ENCODE results near the gene ISCU.

ISCU gene

DNA sequence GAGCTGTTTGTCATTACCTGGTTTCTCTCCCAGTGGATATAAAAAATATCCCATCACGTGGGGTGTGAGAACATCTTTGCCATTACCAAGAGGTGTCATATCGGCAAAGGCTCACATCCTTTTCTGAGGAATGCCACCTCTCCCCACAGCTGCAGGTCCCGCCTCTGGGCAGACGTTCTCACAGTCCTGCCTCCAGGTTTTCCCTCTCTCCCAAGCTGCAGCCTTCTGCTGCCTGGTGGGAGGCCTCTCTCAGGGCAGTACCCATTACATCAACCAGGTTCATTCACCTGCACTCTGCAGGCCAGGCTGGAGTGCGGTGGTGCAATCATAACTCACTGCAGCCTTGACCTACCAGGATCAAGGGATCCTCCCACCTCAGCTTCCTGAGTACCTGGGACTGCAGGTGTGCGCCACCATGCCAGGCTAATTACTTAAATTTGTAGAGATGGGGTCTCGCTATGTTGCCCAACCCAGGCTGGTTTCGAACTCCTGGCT is 50.4 kb downstream of the ISCU start:
- Histone ChIP-seq H3K4me1 (ENCODE audit: insufficient read depth, insufficient read length) (peaks cover 17% of the 10 kb centered on the region), H3K36me3 (ENCODE audit: insufficient read depth, insufficient read length, low read length) (no peaks in the 10 kb centered on the region), H3K27me3 (ENCODE audit: insufficient read depth, insufficient read length) (no peaks in the 10 kb centered on the region), H3K9ac (ENCODE audit: insufficient read length, low read depth) (no peak overlapping the region), H3K9me3 (ENCODE audit: insufficient read depth, low read length) (peaks cover 9% of the 10 kb centered on the region; the same call in 1 of the 2 replicates), H3K4me3 (ENCODE audit: insufficient read length, low read depth) (no peak overlapping the region)
- DNase-seq (ENCODE audit: low read depth, low spot score), result no peak
- TF ChIP-seq YY1 (IDR thresholded peaks at IDR 0.05; ENCODE audit: insufficient read depth, insufficient read length), result no peak
- no peak for TF ChIP-seq SUZ12 (IDR thresholded peaks at IDR 0.05; ENCODE audit: extremely low read depth, insufficient read depth, insufficient read length)
- no peak for TF ChIP-seq ZNF274 (IDR thresholded peaks at IDR 0.05; ENCODE audit: low read depth, low read length)

- peaks cover 9% of the 10 kb centered on the region; the same call in 1 of the 2 replicates for H3K9me3 ChIP-seq (ENCODE audit: insufficient read depth, low read length)
- DNase-seq (ENCODE audit: low read depth, low spot score), result no peak
- H3K36me3 ChIP-seq (ENCODE audit: insufficient read depth, insufficient read length, low read length), result no peaks in the 10 kb centered on the region
- peaks cover 16% of the 10 kb centered on the region for H3K4me1 ChIP-seq (ENCODE audit: insufficient read depth, insufficient read length)
- no peak overlapping the region for H3K4me3 ChIP-seq (ENCODE audit: insufficient read length, low read depth)
- no peak for TF ChIP-seq SUZ12 (IDR thresholded peaks at IDR 0.05; ENCODE audit: extremely low read depth, insufficient read depth, insufficient read length)
- TF ChIP-seq YY1 (IDR thresholded peaks at IDR 0.05; ENCODE audit: insufficient read depth, insufficient read length), result no peak
- no peak for TF ChIP-seq ZNF274 (IDR thresholded peaks at IDR 0.05; ENCODE audit: low read depth, low read length)
- no peaks in the 10 kb centered on the region for H3K27me3 ChIP-seq (ENCODE audit: insufficient read depth, insufficient read length)
- H3K9ac ChIP-seq (ENCODE audit: insufficient read length, low read depth), result no peak overlapping the region
These were observed 51.2 kb downstream of the ISCU start for GRCh38 chr12:108613548-108613947.

- TF ChIP-seq SUZ12 (IDR thresholded peaks at IDR 0.05; ENCODE audit: extremely low read depth, insufficient read depth, insufficient read length) (no peak), YY1 (IDR thresholded peaks at IDR 0.05; ENCODE audit: insufficient read depth, insufficient read length) (no peak), ZNF274 (IDR thresholded peaks at IDR 0.05; ENCODE audit: low read depth, low read length) (no peak)
- Histone ChIP-seq H3K4me1 (ENCODE audit: insufficient read depth, insufficient read length) (peaks cover 15% of the 10 kb centered on the region), H3K9ac (ENCODE audit: insufficient read length, low read depth) (no peak overlapping the region), H3K27me3 (ENCODE audit: insufficient read depth, insufficient read length) (no peaks in the 10 kb centered on the region), H3K4me3 (ENCODE audit: insufficient read length, low read depth) (no peak overlapping the region), H3K36me3 (ENCODE audit: insufficient read depth, insufficient read length, low read length) (no peaks in the 10 kb centered on the region), H3K9me3 (ENCODE audit: insufficient read depth, low read length) (peaks cover 9% of the 10 kb centered on the region; the same call in 1 of the 2 replicates)
- no peak for DNase-seq (ENCODE audit: low read depth, low spot score)
These were observed 51.6 kb downstream of the ISCU start for GRCh38 chr12:108614041-108614440.

DNA sequence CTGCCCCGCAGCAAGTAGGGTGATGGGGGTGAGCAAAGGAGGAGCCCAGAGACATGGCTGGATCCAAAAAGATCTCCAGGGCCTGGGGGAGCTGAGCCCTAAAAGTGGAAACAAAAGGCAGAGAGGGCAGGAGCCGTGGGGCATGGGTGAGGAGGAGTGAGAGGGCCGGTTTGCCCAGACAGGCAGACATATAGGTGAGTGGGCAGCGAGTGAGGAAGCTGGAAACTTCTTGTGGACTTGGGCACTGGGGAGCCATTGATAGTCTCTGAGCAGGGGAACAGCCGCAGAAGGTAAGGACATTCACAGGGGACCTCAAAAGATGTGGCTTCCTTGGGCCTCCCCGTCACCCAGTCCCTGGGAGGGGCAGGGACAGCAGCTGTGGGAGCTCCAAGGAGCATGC is 52.2 kb downstream of the ISCU start:
- no peak for TF ChIP-seq ZNF274 (IDR thresholded peaks at IDR 0.05; ENCODE audit: low read depth, low read length)
- H3K4me3 ChIP-seq (ENCODE audit: insufficient read length, low read depth), result no peak overlapping the region
- H3K9ac ChIP-seq (ENCODE audit: insufficient read length, low read depth), result no peak overlapping the region
- peaks cover 9% of the 10 kb centered on the region; the same call in 1 of the 2 replicates for H3K9me3 ChIP-seq (ENCODE audit: insufficient read depth, low read length)
- peaks cover 12% of the 10 kb centered on the region for H3K4me1 ChIP-seq (ENCODE audit: insufficient read depth, insufficient read length)
- DNase-seq (ENCODE audit: low read depth, low spot score), result no peak
- H3K36me3 ChIP-seq (ENCODE audit: insufficient read depth, insufficient read length, low read length), result no peaks in the 10 kb centered on the region
- no peaks in the 10 kb centered on the region for H3K27me3 ChIP-seq (ENCODE audit: insufficient read depth, insufficient read length)

DNA sequence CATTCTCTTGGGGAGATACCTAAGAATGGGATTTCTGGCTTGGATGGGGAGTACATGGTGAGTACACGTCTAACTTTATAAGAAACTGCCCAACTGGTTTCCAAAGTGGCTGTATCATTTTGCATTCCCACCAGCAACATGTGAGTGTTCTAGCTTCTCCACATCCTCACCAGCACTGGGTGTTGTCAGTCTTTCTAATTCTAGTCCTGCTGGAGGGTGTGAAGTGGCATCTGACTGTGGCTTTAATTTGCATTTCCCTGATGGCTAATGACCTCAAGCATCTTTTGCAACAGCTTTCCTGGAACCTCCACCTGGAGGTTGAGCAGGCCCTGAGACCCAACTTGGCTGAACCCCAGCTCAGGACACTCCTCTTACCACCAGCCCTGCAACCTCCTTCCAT is 53.5 kb downstream of the ISCU start:
- H3K9ac ChIP-seq (ENCODE audit: insufficient read length, low read depth), result no peak overlapping the region

GRCh38 chr12:108616359-108616758 is 54.0 kb downstream of the ISCU start:
- no peak for TF ChIP-seq YY1 (IDR thresholded peaks at IDR 0.05; ENCODE audit: insufficient read depth, insufficient read length)
- no peak for TF ChIP-seq SUZ12 (IDR thresholded peaks at IDR 0.05; ENCODE audit: extremely low read depth, insufficient read depth, insufficient read length)
- TF ChIP-seq ZNF274 (IDR thresholded peaks at IDR 0.05; ENCODE audit: low read depth, low read length), result no peak
- Histone ChIP-seq H3K4me1 (ENCODE audit: insufficient read depth, insufficient read length) (peaks cover 13% of the 10 kb centered on the region), H3K36me3 (ENCODE audit: insufficient read depth, insufficient read length, low read length) (no peaks in the 10 kb centered on the region), H3K27me3 (ENCODE audit: insufficient read depth, insufficient read length) (no peaks in the 10 kb centered on the region), H3K4me3 (ENCODE audit: insufficient read length, low read depth) (no peak overlapping the region), H3K9ac (ENCODE audit: insufficient read length, low read depth) (no peak overlapping the region), H3K9me3 (ENCODE audit: insufficient read depth, low read length) (peaks cover 9% of the 10 kb centered on the region; the same call in 1 of the 2 replicates)
- DNase-seq (ENCODE audit: low read depth, low spot score), result no peak

More for the DNA sequence above, 53.5 kb downstream of the ISCU start:
- H3K9me3 ChIP-seq (ENCODE audit: insufficient read depth, low read length), result peaks cover 9% of the 10 kb centered on the region; the same call in 1 of the 2 replicates
- no peaks in the 10 kb centered on the region for H3K36me3 ChIP-seq (ENCODE audit: insufficient read depth, insufficient read length, low read length)
- no peak overlapping the region for H3K4me3 ChIP-seq (ENCODE audit: insufficient read length, low read depth)
- DNase-seq (ENCODE audit: low read depth, low spot score), result no peak
- H3K4me1 ChIP-seq (ENCODE audit: insufficient read depth, insufficient read length), result peaks cover 13% of the 10 kb centered on the region
- no peaks in the 10 kb centered on the region for H3K27me3 ChIP-seq (ENCODE audit: insufficient read depth, insufficient read length)
- TF ChIP-seq SUZ12 (IDR thresholded peaks at IDR 0.05; ENCODE audit: extremely low read depth, insufficient read depth, insufficient read length), result no peak
- TF ChIP-seq ZNF274 (IDR thresholded peaks at IDR 0.05; ENCODE audit: low read depth, low read length), result no peak
- TF ChIP-seq YY1 (IDR thresholded peaks at IDR 0.05; ENCODE audit: insufficient read depth, insufficient read length), result no peak

DNA sequence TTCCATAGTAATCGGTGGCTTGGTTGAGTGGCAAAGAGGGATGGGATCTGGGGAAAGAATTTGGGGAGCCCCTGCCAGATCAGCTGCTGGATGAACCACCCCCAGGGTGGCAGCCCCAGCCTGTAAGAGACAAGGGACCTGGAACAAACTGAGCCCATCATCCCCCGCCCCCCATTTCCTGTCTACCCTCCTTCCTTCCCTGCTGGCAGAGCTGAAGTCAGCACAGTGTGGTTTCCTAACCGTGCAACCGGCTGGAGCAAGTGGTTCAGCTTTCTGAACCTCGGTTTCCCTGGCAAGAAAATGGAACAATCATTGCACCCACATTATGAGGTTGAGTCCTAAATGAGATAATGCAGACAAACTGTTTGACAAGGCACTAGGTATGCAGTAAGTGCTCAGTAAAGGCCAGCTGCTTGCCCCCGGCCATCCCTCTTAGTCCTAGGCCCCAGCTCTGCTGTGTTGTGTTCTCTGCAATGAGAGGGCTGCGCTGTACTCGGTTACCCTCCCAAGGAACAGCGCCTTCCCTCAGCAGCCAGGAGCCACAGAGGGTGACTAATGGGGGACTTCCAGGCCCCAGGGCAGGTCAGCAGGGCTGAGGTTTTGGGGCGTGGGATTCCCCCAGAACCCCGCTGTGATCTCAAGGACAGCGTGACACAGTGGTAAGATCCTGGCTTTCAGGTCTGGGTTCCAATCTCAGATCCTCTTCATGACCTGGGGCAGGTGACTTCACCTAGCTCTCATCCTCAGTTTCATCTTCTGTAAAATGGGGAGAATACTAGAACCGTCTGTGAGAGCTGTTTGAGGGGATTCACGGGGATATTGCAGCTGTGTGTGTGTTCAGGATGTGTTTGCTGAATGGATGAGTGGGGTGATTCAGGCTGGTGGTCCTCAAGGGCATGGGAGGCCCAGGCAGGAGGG is 54.8 kb downstream of the ISCU start:
- peaks cover 14% of the 10 kb centered on the region for H3K4me1 ChIP-seq (ENCODE audit: insufficient read depth, insufficient read length)
- DNase-seq (ENCODE audit: low read depth, low spot score), result no peak
- H3K9me3 ChIP-seq (ENCODE audit: insufficient read depth, low read length), result peaks cover 9% of the 10 kb centered on the region; the same call in 1 of the 2 replicates
- TF ChIP-seq YY1 (IDR thresholded peaks at IDR 0.05; ENCODE audit: insufficient read depth, insufficient read length) (no peak), SUZ12 (IDR thresholded peaks at IDR 0.05; ENCODE audit: extremely low read depth, insufficient read depth, insufficient read length) (no peak), ZNF274 (IDR thresholded peaks at IDR 0.05; ENCODE audit: low read depth, low read length) (no peak)
- H3K36me3 ChIP-seq (ENCODE audit: insufficient read depth, insufficient read length, low read length), result no peaks in the 10 kb centered on the region
- no peaks in the 10 kb centered on the region for H3K27me3 ChIP-seq (ENCODE audit: insufficient read depth, insufficient read length)
- no peak overlapping the region for H3K4me3 ChIP-seq (ENCODE audit: insufficient read length, low read depth)
- no peak overlapping the region for H3K9ac ChIP-seq (ENCODE audit: insufficient read length, low read depth)

All from NT2/D1 (cell line).